ENCODE data around the gene NUP188. TPM values are rescaled to one million over a fixed set of nuclear protein-coding genes. Genes with fewer than 3 reads are reported as not detected.

NUP188 gene
- total RNA-seq, 1 donor from 2014 or later: 66.7 TPM

- TF ChIP-seq CTCF (IDR thresholded peaks at IDR 0.05) (no peak), EZH2phosphoT487 (IDR thresholded peaks at IDR 0.05) (no peak), EZH2 (IDR thresholded peaks at IDR 0.05) (no peak)
- Mint-ChIP-seq H3K4me1 (no peaks in the 10 kb centered on the region), H3K27me3 (ENCODE audit: insufficient read depth, low read depth) (peaks cover 7% of the 10 kb centered on the region), H3K4me3 (no peak overlapping the region), H3K27ac (no peak overlapping the region), H3K36me3 (no peaks in the 10 kb centered on the region), H3K9me3 (no peaks in the 10 kb centered on the region)
- Histone ChIP-seq H3K79me2 (ENCODE audit: low read depth) (no peaks in the 10 kb centered on the region), H3K9me3 (ENCODE audit: low read depth) (no peaks in the 10 kb centered on the region), H3K9ac (no peak overlapping the region), H3F3A (ENCODE audit: low read depth) (no peaks in the 10 kb centered on the region), H3K36me3 (no peaks in the 10 kb centered on the region), H3K4me3 (no peak overlapping the region), H3K4me2 (no peak overlapping the region), H3K4me1 (no peaks in the 10 kb centered on the region), H2AFZ (replicated peaks) (no peak overlapping the region), H4K20me1 (ENCODE audit: low read depth) (no peaks in the 10 kb centered on the region), H3K27ac (no peak overlapping the region), H3K27me3 (no peaks in the 10 kb centered on the region)
- no peak for DNase-seq (ENCODE audit: low spot score)
Measured at GRCh38 chr9:128936171-128936865, 11.2 kb upstream of the NUP188 start.

- Histone ChIP-seq H3K4me2 (no peak overlapping the region), H3K79me2 (ENCODE audit: low read depth) (no peaks in the 10 kb centered on the region), H3K4me1 (no peaks in the 10 kb centered on the region), H3K9me3 (ENCODE audit: low read depth) (no peaks in the 10 kb centered on the region), H3K9ac (no peak overlapping the region), H2AFZ (replicated peaks) (no peak overlapping the region), H3K27ac (no peak overlapping the region), H3K27me3 (no peaks in the 10 kb centered on the region), H3K36me3 (no peaks in the 10 kb centered on the region), H3F3A (ENCODE audit: low read depth) (no peaks in the 10 kb centered on the region), H4K20me1 (ENCODE audit: low read depth) (no peaks in the 10 kb centered on the region), H3K4me3 (no peak overlapping the region)
- TF ChIP-seq EZH2phosphoT487 (IDR thresholded peaks at IDR 0.05): no peak
- no peak for TF ChIP-seq CTCF (IDR thresholded peaks at IDR 0.05)
- TF ChIP-seq EZH2 (IDR thresholded peaks at IDR 0.05): no peak
- no peak for DNase-seq (ENCODE audit: low spot score)
- Mint-ChIP-seq H3K36me3 (no peaks in the 10 kb centered on the region), H3K27me3 (ENCODE audit: insufficient read depth, low read depth) (peaks cover 7% of the 10 kb centered on the region), H3K9me3 (no peaks in the 10 kb centered on the region), H3K4me1 (no peaks in the 10 kb centered on the region), H3K27ac (no peak overlapping the region), H3K4me3 (no peak overlapping the region)
Measured at GRCh38 chr9:128937310-128938165, 10.0 kb upstream of the NUP188 start.

GRCh38 chr9:128940271-128940921, 7.1 kb upstream of the NUP188 start:
- H3K36me3 Mint-ChIP-seq: peaks cover under 1% of the 10 kb centered on the region
- no peaks in the 10 kb centered on the region for H3K9me3 Mint-ChIP-seq
- H3K27me3 ChIP-seq: no peaks in the 10 kb centered on the region
- H3K4me1 ChIP-seq: no peaks in the 10 kb centered on the region
- no peaks in the 10 kb centered on the region for H3K9me3 ChIP-seq (ENCODE audit: low read depth)
- peaks cover 4% of the 10 kb centered on the region for H3K27me3 Mint-ChIP-seq (ENCODE audit: insufficient read depth, low read depth)
- no peaks in the 10 kb centered on the region for H3K36me3 ChIP-seq
- no peaks in the 10 kb centered on the region for H3K79me2 ChIP-seq (ENCODE audit: low read depth)
- no peak overlapping the region for H3K4me3 ChIP-seq
- TF ChIP-seq CTCF (IDR thresholded peaks at IDR 0.05) (no peak), EZH2 (IDR thresholded peaks at IDR 0.05) (no peak), EZH2phosphoT487 (IDR thresholded peaks at IDR 0.05) (no peak)
- no peak overlapping the region for H2AFZ ChIP-seq (replicated peaks)
- DNase-seq (ENCODE audit: low spot score): no peak
- H3K27ac ChIP-seq: no peak overlapping the region
- H3K27ac Mint-ChIP-seq: no peak overlapping the region
- H3K4me1 Mint-ChIP-seq: peaks cover under 1% of the 10 kb centered on the region
- no peak overlapping the region for H3K4me2 ChIP-seq
- peak overlapping the region; percentile 7 for H3K9ac ChIP-seq
- H3K4me3 Mint-ChIP-seq: peak overlapping the region; percentile 14
- no peaks in the 10 kb centered on the region for H3F3A ChIP-seq (ENCODE audit: low read depth)
- H4K20me1 ChIP-seq (ENCODE audit: low read depth): no peaks in the 10 kb centered on the region
